Endothelial cell of umbilical vein (primary cell): ENCODE results near the gene ADCY9. TPM values are rescaled to one million over a fixed set of nuclear protein-coding genes. Genes with fewer than 3 reads are reported as not detected.
A peak's percentile ranks its signal among the peaks of the same experiment; 100 is the strongest.

Source experiments
- BruUV-seq: library from RNA; stranded (reverse); fragments of 400-500 nt; replicated peaks from 2 replicates; lab custom pipeline; 2021; lab: Mats Ljungman, UMichigan
- CTCF ChIA-PET: fragments of 300-600, 350-600 bp; sonication (Branson Sonifier 250); formaldehyde crosslinking; loops from one replicate; lab custom pipeline; 2021; ENCODE audit warnings: antibody characterized with exemption, inconsistent platforms; lab: Charles Lee
- POLR2A ChIA-PET: fragments of 300-600, 350-600 bp; sonication (Branson Sonifier 250); formaldehyde crosslinking; loops from one replicate; lab custom pipeline; 2021; ENCODE audit warnings: antibody characterized with exemption, inconsistent platforms; lab: Charles Lee
- DNase-seq: peaks from one replicate; pipeline ENCODE4 v3.0.0-alpha.2; 2011; ENCODE audit warnings: low read depth, low spot score
- FAIRE-seq: peaks from 2 replicates; lab custom pipeline; 2011; peaks lifted over from hg19 to GRCh38; lab: Jason Lieb, UNC
- H2AFZ ChIP-seq: 2 replicates; pipeline ENCODE4 v1.6.0; 2012; ENCODE audit warnings: low read depth, low read length, control low read depth, inconsistent platforms
- H3K27ac ChIP-seq: 2 replicates; pipeline ENCODE4 v1.5.1; 2011; ENCODE audit warnings: low read depth, mild to moderate bottlenecking, control low read depth, low read length, moderate library complexity; ENCODE audit not compliant: insufficient read depth
- H3K27me3 ChIP-seq, 2 experiments: 2 replicates each; pipeline versions ENCODE4 v1.6.0 to v1.6.1; 2011; ENCODE audit warnings: low read length in 2 of 2, mixed read lengths in 1 of 2; ENCODE audit not compliant: control insufficient read depth in 2 of 2, insufficient read depth in 2 of 2
- H3K36me3 ChIP-seq, 2 experiments: 2 replicates in 1 of 2; 3 replicates in 1 of 2; pipeline ENCODE4 v1.5.1; 2011; ENCODE audit warnings: low read length in 2 of 2, mild to moderate bottlenecking in 1 of 2, moderate library complexity in 1 of 2; ENCODE audit not compliant: control insufficient read depth in 2 of 2, insufficient read depth in 2 of 2; ENCODE audit errors: extremely low read depth in 1 of 2
- H3K4me1 ChIP-seq: 3 replicates; pipeline ENCODE4 v1.5.1; 2011; ENCODE audit warnings: mild to moderate bottlenecking, low read length; ENCODE audit not compliant: control insufficient read depth, insufficient read depth; ENCODE audit errors: extremely low read depth
- H3K4me2 ChIP-seq: 2 replicates; pipeline ENCODE4 v1.6.1; 2011; ENCODE audit warnings: low read length, control low read depth, mixed read lengths; ENCODE audit not compliant: insufficient read depth
- H3K4me3 ChIP-seq, 3 experiments: fragments of 200-600 bp in 1 of 3; sonication (generic), shearing (Covaris generic) in 1 of 3; replicated peaks in 1 of 3; 2 replicates each; pipeline ENCODE4 v1.5.1; 2011 to 2016; ENCODE audit warnings: control low read depth in 3 of 3, low read length in 3 of 3, mild to moderate bottlenecking in 2 of 3, inconsistent platforms in 1 of 3, low read depth in 1 of 3, moderate library complexity in 1 of 3; ENCODE audit not compliant: insufficient read depth in 1 of 3
- H3K79me2 ChIP-seq: 2 replicates; pipeline ENCODE4 v1.6.0; 2012; ENCODE audit warnings: low read length, inconsistent platforms; ENCODE audit not compliant: control insufficient read depth, insufficient read depth
- H3K9ac ChIP-seq: replicated peaks from 2 replicates; pipeline ENCODE3; 2011; ENCODE audit warnings: low read length, control low read depth; ENCODE audit not compliant: insufficient read depth; ENCODE audit errors: extremely low read depth
- H3K9me1 ChIP-seq: replicated peaks from 3 replicates; pipeline ENCODE4 v1.6.0; 2011; ENCODE audit warnings: mild to moderate bottlenecking, low read length; ENCODE audit not compliant: control insufficient read depth, insufficient read depth; ENCODE audit errors: extremely low read depth
- H3K9me3 ChIP-seq: replicated peaks from 2 replicates; pipeline ENCODE4 v1.5.1; 2012; ENCODE audit warnings: low read length, inconsistent platforms; ENCODE audit not compliant: control insufficient read depth, insufficient read depth
- H4K20me1 ChIP-seq: replicated peaks from 2 replicates; pipeline ENCODE3; 2011; ENCODE audit warnings: mild to moderate bottlenecking, low read length; ENCODE audit not compliant: control insufficient read depth, insufficient read depth; ENCODE audit errors: extremely low read depth
- CTCF ChIP-seq, 2 donors: IDR thresholded peaks; 1 replicate in 1 of 2; 2 replicates in 1 of 2; pipeline ENCODE4 v1.5.1; 2011; ENCODE audit warnings: low read length in 2 of 2, mild to moderate bottlenecking in 2 of 2, moderate library complexity in 2 of 2, control low read depth in 1 of 2, inconsistent platforms in 1 of 2, low read depth in 1 of 2; ENCODE audit not compliant: insufficient read depth in 1 of 2; ENCODE audit errors: extremely low read depth in 1 of 2
- EZH2 ChIP-seq: IDR thresholded peaks from 2 replicates; pipeline ENCODE4 v1.6.1; 2012; ENCODE audit warnings: borderline replicate concordance, low read depth, mild to moderate bottlenecking, moderate library complexity, low read length, inconsistent platforms; ENCODE audit not compliant: severe bottlenecking
- FOS ChIP-seq: IDR thresholded peaks from 2 replicates; pipeline ENCODE4 v1.6.1; 2011; ENCODE audit warnings: mild to moderate bottlenecking, low read length, moderate library complexity, borderline replicate concordance; ENCODE audit not compliant: insufficient read depth
- GATA2 ChIP-seq: IDR thresholded peaks from 2 replicates; pipeline ENCODE4 v1.7.0; 2011; ENCODE audit warnings: low read depth, mild to moderate bottlenecking, moderate library complexity, mixed read lengths, low read length; ENCODE audit not compliant: insufficient read length, insufficient read depth
- JUN ChIP-seq: IDR thresholded peaks from 2 replicates; pipeline ENCODE4 v1.6.1; 2011; ENCODE audit warnings: borderline replicate concordance, low read depth; ENCODE audit not compliant: insufficient read length, insufficient read depth
- MAX ChIP-seq: IDR thresholded peaks from 2 replicates; pipeline ENCODE4 v1.6.1; 2011; ENCODE audit not compliant: insufficient read depth, insufficient read length
- MYC ChIP-seq: IDR thresholded peaks from one replicate; pipeline ENCODE4 v1.6.1; 2011; ENCODE audit warnings: mild to moderate bottlenecking, low read depth, low read length
- POLR2A ChIP-seq: IDR thresholded peaks from 2 replicates; pipeline ENCODE4 v1.6.1; 2012; ENCODE audit warnings: low read depth, mild to moderate bottlenecking, control low read depth, low read length
- POLR2AphosphoS5 ChIP-seq: IDR thresholded peaks from 2 replicates; pipeline ENCODE4 v1.6.1; 2012; ENCODE audit warnings: low read depth, mild to moderate bottlenecking, control low read depth, low read length, moderate library complexity; ENCODE audit not compliant: insufficient read depth
- dilution Hi-C: fragments of 300-500 bp; cut with MboI; formaldehyde crosslinking; loops from one replicate; pipeline ENCODE4 v1.15.0; 2019; ENCODE audit warnings: low sequenced_read_pairs; ENCODE audit not compliant: extremely low pct_ligation_motif_present
- intact Hi-C: fragments of 100-400 bp; cut with micrococcal nuclease; formaldehyde crosslinking; loops from one replicate; pipeline ENCODE4 v1.10.0; 2022
- polyA plus RNA-seq, 4 experiments: library from polyadenylated mRNA; depleted of rRNA in 3 of 4; stranded (reverse) in 3 of 4; unstranded in 1 of 4; fragments of >200 nt; gene quantifications; 2 replicates each; pipeline versions ENCODE4 v1.2.1 to v1.2.3, GENCODE V29; 2011 to 2012; ENCODE audit warnings: missing spikeins in 1 of 4
- total RNA-seq: library from RNA; stranded (reverse); gene quantifications from 2 replicates; pipeline ENCODE4 v1.2.3, GENCODE V29; 2021

The ADCY9 gene
- total and polyA plus RNA-seq, 2 donors (not counting 3 experiments of a cell fraction or from before 2014, with no cell fraction given): 6.8 to 14.0 TPM

GRCh38 chr16:3983081-3983520 is 133.1 kb downstream of the ADCY9 start:
- Histone ChIP-seq H3K9ac (no peak overlapping the region), H3K9me3 (no peaks in the 10 kb centered on the region), H3K4me1 (no peaks in the 10 kb centered on the region), H3K4me3 (no peak overlapping the region), H3K36me3 (no peaks in the 10 kb centered on the region), H2AFZ (peak overlapping the region; percentile 15), H3K27ac (no peak overlapping the region), H3K79me2 (no peaks in the 10 kb centered on the region), H4K20me1 (no peaks in the 10 kb centered on the region), H3K4me2 (no peak overlapping the region), H3K9me1 (no peaks in the 10 kb centered on the region), H3K27me3 (no peaks in the 10 kb centered on the region)
- ChIA-PET POLR2A (no interaction called here), CTCF (interaction anchor here (0.7 to 4.4 kb wide), 55 partner anchors 8 to 424 kb away, joined by 3 to 110 read pairs (median 5); partner anchors contain the start of gene ADCY9)
- intact Hi-C loops (loop anchor here (1.0 kb wide), 2 partner anchors 271 to 347 kb away; no protein-coding TSS in a partner anchor), dilution Hi-C loops (no loop called here)
- peak; percentile 71 to 90 for TF ChIP-seq CTCF (IDR thresholded peaks at IDR 0.05; ENCODE audit: extremely low read depth in 1 of 2, insufficient read depth in 1 of 2, low read depth in 1 of 2, low read length in 2 of 2)
- no peak for TF ChIP-seq MYC
- BruUV-seq: no TSS peak
- DNase-seq (peak; percentile 72), FAIRE-seq (peak; percentile 78)

- Histone ChIP-seq H3K36me3 (no peaks in the 10 kb centered on the region), H4K20me1 (no peaks in the 10 kb centered on the region), H3K9me3 (no peaks in the 10 kb centered on the region), H3K4me1 (no peaks in the 10 kb centered on the region), H3K4me2 (no peak overlapping the region), H3K9me1 (no peaks in the 10 kb centered on the region), H3K4me3 (no peak overlapping the region), H3K27ac (no peak overlapping the region), H3K9ac (no peak overlapping the region), H3K79me2 (no peaks in the 10 kb centered on the region), H2AFZ (no peak overlapping the region), H3K27me3 (no peaks in the 10 kb centered on the region)
- no peak for DNase-seq
- ChIA-PET CTCF (interaction anchor here (0.7 to 4.4 kb wide), 22 partner anchors 16 to 420 kb away, joined by 3 to 110 read pairs (median 6); partner anchors contain the start of gene ADCY9), POLR2A (no interaction called here)
- dilution Hi-C loops: no loop called here
- TF ChIP-seq CTCF (IDR thresholded peaks at IDR 0.05; ENCODE audit: extremely low read depth in 1 of 2, insufficient read depth in 1 of 2, low read depth in 1 of 2, low read length in 2 of 2) (no peak), EZH2 (no peak), JUN (no peak), POLR2AphosphoS5 (no peak), MAX (no peak), FOS (no peak), MYC (no peak), POLR2A (no peak), GATA2 (no peak)
- BruUV-seq: no TSS peak
- no peak for FAIRE-seq
- intact Hi-C loops: no loop called here
These were observed 134.0 kb downstream of the ADCY9 start for GRCh38 chr16:3982216-3982615.
